RWPE2 (cell line): ENCODE results near the gene FBXL13.

Source experiments
- ATAC-seq: fragments of 200-7000 bp; cut with Tn5 transposase; 3 replicates; pipeline ENCODE4 v1.9.1; 2021; ENCODE audit warnings: low read depth
- DNase-seq: peaks from one replicate; pipeline ENCODE4 v3.0.0-alpha.2; 2020; ENCODE audit warnings: low spot score
- H3K27ac ChIP-seq: fragments of 450-650 bp; 2 replicates; pipeline ENCODE4 v1.5.1; 2017; ENCODE audit warnings: mild to moderate bottlenecking; ENCODE audit not compliant: poor library complexity, severe bottlenecking
- H3K27me3 ChIP-seq: fragments of 250-450 bp; sonication (Bioruptor Pico); 2 replicates; pipeline ENCODE4 v1.5.1; 2021; ENCODE audit warnings: mild to moderate bottlenecking, moderate library complexity; ENCODE audit not compliant: insufficient read depth, poor library complexity, severe bottlenecking
- H3K36me3 ChIP-seq: fragments of 250-450 bp; sonication (Bioruptor Pico); 2 replicates; pipeline ENCODE4 v1.5.1; 2020; ENCODE audit warnings: low read depth, mild to moderate bottlenecking, moderate library complexity
- H3K4me1 ChIP-seq: fragments of 250-450 bp; sonication (Bioruptor Pico); 2 replicates; pipeline ENCODE4 v1.5.1; 2021; ENCODE audit warnings: mild to moderate bottlenecking, moderate library complexity; ENCODE audit not compliant: insufficient read depth, poor library complexity, severe bottlenecking
- H3K4me3 ChIP-seq: fragments of 250-450 bp; sonication (Bioruptor Pico); 2 replicates; pipeline ENCODE4 v1.5.1; 2021; ENCODE audit warnings: mild to moderate bottlenecking, moderate library complexity; ENCODE audit not compliant: severe bottlenecking
- H3K9me3 ChIP-seq: fragments of 250-450 bp; sonication (Bioruptor Pico); 2 replicates; pipeline ENCODE4 v1.5.1; 2021; ENCODE audit warnings: mild to moderate bottlenecking, moderate library complexity; ENCODE audit not compliant: severe bottlenecking
- TF ChIP-seq, protein P1 (sequence below): fragments of 450-650 bp; IDR thresholded peaks from one replicate; pipeline ENCODE4 v1.5.1; 2017; ENCODE audit warnings: mild to moderate bottlenecking, moderate library complexity; ENCODE audit not compliant: poor library complexity, severe bottlenecking

Gene FBXL13

DNA sequence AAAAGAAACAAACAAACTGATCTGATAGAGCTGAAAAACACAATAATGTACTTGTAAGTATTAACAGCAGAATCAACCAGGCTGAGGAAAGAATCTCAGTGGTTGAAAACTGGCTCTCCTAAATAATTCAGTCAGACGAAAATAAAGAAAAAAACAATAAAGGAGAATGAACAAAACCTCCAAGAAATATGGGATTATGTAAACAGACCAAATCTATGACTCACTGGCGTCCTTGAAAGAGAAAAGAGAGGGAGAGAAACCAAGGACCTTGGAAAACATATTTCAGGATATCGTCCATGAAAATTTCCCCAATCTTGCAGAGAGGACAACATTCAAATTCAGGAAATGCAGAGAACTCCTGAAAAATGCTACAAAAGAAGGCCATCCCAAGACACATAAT lies 62.9 kb downstream of the FBXL13 start:
- no peaks in the 10 kb centered on the region for H3K9me3 ChIP-seq
- no peaks in the 10 kb centered on the region for H3K27me3 ChIP-seq
- TF ChIP-seq, protein P1, sequence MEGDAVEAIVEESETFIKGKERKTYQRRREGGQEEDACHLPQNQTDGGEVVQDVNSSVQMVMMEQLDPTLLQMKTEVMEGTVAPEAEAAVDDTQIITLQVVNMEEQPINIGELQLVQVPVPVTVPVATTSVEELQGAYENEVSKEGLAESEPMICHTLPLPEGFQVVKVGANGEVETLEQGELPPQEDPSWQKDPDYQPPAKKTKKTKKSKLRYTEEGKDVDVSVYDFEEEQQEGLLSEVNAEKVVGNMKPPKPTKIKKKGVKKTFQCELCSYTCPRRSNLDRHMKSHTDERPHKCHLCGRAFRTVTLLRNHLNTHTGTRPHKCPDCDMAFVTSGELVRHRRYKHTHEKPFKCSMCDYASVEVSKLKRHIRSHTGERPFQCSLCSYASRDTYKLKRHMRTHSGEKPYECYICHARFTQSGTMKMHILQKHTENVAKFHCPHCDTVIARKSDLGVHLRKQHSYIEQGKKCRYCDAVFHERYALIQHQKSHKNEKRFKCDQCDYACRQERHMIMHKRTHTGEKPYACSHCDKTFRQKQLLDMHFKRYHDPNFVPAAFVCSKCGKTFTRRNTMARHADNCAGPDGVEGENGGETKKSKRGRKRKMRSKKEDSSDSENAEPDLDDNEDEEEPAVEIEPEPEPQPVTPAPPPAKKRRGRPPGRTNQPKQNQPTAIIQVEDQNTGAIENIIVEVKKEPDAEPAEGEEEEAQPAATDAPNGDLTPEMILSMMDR, result no peak
- no peak overlapping the region for H3K4me3 ChIP-seq
- H3K4me1 ChIP-seq, result no peaks in the 10 kb centered on the region
- H3K36me3 ChIP-seq, result no peaks in the 10 kb centered on the region
- H3K27ac ChIP-seq, result no peak overlapping the region
- DNase-seq, result no peak
- ATAC-seq, result no peak

GRCh38 chr7:103010211-103010610 lies 64.4 kb downstream of the FBXL13 start:
- H3K36me3 ChIP-seq, result no peaks in the 10 kb centered on the region
- DNase-seq, result no peak
- H3K4me3 ChIP-seq, result no peak overlapping the region
- ATAC-seq, result no peak
- H3K27me3 ChIP-seq, result no peaks in the 10 kb centered on the region
- TF ChIP-seq, protein P1, result no peak
- H3K4me1 ChIP-seq, result no peaks in the 10 kb centered on the region
- no peak overlapping the region for H3K27ac ChIP-seq
- no peaks in the 10 kb centered on the region for H3K9me3 ChIP-seq

DNA sequence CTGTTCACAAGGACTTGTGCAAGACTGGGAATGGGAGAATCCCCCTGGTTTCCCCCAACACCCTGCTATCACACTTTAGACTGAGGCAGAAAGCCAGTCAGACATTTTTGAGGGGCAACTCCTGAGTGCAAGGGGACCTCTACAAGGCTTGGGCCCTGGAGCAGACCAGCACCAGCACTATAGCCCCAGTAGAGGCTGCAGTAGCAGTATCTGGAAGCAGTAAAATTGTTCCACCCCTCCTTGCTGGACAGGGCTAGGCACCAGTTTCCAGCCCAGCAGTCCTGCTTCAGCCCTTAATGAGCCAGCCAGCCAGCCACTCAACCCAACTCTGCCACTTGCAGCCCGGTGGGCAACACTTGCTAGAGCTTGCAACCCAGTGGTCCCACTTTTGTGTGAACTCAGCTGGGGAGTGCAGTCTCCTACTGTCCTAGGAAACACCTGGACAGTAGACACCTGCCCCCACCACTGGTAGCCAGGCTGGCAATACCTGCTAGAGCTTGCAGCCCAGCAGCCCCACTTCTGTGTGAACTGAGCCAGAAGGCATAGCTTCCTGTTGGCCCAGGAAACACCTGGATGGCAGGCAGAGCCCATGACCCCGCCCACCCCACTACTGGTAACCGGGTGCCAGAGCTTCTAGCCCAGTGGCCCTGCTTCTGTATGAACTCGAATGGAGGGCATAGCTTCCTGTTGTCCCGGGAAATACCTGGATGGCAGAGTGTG lies 65.0 kb downstream of the FBXL13 start:
- Histone ChIP-seq H3K4me1 (no peaks in the 10 kb centered on the region), H3K27me3 (no peaks in the 10 kb centered on the region), H3K36me3 (no peaks in the 10 kb centered on the region), H3K4me3 (no peak overlapping the region), H3K9me3 (no peaks in the 10 kb centered on the region), H3K27ac (no peak overlapping the region)
- TF ChIP-seq, protein P1, result no peak
- no peak for ATAC-seq
- DNase-seq, result no peak

DNA sequence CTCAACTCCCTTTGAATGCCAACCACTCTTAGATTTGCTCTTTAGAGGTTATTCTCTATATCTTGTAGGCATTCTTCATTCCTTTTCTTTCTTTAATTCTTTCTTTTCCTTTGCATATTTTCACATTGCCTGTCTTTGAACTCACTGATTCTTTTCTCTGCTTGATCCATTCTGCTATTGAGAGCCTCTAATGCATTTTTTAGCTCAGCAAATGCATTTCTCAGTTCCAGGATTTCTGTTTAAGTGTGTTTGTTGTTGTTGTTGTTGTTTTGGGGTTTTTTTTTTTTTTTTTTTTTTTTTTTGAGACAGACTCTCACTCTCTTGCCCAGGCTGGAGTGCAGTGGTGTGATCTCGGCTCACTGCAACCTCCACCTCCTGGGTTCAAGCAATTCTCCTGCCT lies 71.6 kb downstream of the FBXL13 start:
- DNase-seq (no peak), ATAC-seq (no peak)
- Histone ChIP-seq H3K36me3 (no peaks in the 10 kb centered on the region), H3K9me3 (peaks cover 6% of the 10 kb centered on the region), H3K4me1 (no peaks in the 10 kb centered on the region), H3K4me3 (no peak overlapping the region), H3K27ac (no peak overlapping the region), H3K27me3 (no peaks in the 10 kb centered on the region)
- TF ChIP-seq, protein P1, result no peak

DNA sequence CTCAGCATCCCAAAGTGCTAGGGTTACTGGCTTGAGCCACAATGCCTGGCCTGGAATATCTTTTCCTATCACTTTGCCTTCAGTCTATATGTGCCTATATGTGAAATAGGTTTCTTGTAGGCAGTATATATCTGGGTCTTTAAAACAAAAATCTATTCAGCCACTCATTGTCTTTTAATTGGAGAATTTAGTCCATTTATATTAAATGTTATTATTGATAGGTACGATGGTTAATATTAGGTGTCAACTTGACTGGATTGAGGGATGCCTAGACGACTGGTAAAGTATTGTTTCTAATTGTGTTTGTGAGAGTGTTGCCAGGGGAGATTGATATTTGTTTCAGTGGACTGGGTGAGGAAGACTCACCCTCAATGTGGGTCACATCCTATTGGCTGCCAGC lies 73.4 kb downstream of the FBXL13 start:
- Histone ChIP-seq H3K4me1 (no peaks in the 10 kb centered on the region), H3K4me3 (no peak overlapping the region), H3K36me3 (no peaks in the 10 kb centered on the region), H3K9me3 (peaks cover 6% of the 10 kb centered on the region), H3K27ac (no peak overlapping the region), H3K27me3 (no peaks in the 10 kb centered on the region)
- ATAC-seq, result no peak
- DNase-seq, result no peak
- TF ChIP-seq, protein P1, result no peak
